ENCODE data around the gene GPR137C.

Gene GPR137C

DNA sequence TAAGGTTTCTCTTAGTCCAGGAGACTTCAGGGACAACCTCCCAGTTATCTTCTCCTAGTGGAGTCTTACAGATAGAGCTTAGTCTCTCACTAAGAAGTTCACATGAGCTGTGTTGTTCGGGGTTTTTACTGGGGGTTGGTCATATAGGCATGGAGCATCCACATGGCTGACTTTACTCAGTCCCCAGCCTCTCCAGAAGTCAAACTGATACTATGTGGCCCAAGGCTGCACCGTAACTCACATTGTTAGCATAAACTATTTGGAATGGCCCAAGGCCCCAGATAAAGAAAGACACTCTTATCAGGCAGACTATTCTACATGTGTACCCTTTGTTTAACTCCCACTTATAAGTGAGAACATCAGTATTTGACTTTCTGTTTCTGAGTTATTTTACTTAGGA is 23.2 kb downstream of the GPR137C start:
- no peak for DNase-seq

DNA sequence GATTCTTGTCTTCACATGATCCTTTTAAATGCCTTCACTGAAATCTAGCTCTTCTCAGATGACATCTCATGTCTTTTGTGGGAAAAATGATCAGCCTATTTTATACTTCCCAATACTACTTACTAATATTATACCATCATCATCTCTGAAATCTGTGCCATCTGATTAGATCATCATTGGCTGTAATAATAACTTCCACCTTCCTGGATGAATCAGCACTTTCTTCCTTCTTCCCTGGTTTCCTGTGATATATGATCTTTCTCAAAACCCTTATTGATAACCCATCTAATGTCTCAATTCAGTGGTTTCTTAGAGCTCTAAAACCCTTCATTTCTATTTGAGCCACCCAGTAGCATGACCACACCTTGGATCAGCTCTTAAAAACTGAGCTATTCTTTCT is 30.9 kb downstream of the GPR137C start:
- DNase-seq: no peak

DNA sequence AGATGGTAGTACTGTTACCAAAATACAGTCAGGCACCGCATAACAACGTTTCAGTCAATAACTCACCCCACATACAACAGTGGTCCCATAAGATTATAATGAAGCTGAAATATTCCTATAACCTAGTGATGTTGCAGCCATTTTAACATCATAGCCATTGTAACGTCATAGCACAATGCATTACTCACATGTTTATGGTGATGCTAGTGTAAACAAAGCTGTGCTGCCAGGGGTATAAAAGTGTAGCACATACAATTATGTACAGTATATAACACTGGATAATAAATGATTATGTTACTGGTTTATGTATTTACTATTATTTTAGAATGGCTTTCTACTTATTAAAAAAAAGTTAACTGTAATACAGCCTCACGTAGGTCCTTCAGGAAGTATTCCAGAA is 37.0 kb downstream of the GPR137C start:
- no peak for DNase-seq

DNA sequence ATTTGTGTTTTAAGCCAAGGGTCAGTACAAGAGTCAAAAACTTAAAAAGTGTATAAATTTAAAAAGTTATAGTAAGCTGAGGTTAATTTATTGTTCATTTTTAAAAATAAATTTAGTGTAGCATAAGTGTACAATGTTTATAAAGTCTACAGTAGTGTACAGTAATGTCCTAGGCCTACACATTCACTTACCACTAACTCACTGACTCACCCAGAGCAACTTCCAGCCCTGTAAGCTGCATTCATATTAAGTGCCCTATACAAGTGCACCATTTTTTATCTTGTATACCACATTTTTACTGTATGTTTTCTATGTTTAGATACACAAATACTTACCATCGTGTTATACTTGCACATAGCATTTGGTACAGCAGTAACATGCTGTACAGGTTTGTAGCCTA is 37.7 kb downstream of the GPR137C start:
- DNase-seq: no peak

DNA sequence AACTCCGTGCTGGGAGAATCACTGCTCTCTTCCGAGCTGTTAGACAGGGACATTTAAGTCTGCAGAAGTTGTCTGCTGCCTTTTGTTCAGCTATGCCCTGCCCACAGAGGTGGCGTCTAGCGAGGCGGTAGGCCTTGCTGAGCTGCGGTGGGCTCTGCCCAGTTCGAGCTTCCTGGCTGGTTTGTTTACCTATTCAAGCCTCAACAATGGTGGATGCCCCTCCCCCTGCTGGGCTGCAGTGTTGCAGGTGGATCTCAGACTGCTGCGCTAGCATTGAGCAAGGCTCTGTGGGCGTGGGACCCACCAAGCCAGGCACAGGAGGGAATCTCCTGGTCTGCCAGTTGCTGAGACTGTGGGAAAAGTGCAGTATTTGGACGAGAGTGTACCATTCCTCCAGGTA is 43.7 kb downstream of the GPR137C start:
- no peak for DNase-seq

DNA sequence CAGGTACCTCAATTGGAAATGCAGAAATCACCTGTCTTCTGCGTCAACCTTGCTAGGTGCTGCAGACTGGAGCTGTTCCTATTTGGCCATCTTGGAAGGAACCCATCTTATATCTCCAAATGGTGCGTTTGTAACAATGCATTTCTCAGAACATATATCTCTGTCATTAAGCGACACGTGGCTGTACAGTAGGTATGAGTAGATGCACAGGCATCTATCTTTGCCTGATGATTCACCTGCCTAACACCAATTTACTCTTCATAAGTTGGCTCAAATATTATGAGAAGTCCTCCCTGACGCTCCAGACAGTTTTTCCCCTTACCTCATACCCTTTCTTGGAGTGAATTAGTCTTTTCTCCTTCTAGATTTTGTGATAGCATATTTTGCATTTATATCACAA is 44.2 kb downstream of the GPR137C start:
- no peak for DNase-seq

DNA sequence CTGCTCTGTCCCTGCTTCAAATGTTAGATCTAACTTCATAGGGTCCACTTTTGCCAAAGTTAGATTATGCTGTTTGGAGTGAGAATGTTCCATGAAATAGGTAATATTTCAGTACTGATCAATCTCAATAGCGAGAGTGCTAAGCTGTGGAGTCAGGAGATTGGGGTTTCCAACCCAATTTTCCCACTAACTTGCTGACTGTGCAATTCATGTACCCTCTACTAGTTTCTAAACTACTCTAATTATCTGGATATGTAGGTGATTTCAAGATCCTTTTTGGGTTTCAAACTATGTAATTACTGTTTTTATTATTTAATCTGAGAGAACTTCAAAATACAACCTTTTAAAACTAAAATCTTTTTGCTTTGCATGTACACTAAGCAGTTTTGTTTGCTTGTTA is 45.9 kb downstream of the GPR137C start:
- DNase-seq: no peak

DNA sequence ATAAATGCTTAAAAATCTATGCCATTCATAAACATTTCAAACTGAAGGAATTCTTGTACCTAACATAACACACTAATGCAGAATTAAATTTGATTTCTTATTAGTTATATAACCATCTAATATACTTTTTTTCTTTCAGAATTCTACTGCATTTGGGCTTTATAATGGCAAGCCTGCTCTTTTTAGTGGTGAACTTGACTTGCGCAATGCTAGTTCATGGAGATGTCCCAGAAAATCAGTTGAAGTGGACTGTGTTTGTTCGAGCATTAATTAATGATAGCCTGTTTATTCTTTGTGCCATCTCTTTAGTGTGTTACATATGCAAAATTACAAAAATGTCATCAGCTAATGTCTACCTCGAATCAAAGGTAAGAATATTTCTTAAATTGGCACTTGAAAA is 47.3 kb downstream of the GPR137C start:
- no peak for DNase-seq

DNA sequence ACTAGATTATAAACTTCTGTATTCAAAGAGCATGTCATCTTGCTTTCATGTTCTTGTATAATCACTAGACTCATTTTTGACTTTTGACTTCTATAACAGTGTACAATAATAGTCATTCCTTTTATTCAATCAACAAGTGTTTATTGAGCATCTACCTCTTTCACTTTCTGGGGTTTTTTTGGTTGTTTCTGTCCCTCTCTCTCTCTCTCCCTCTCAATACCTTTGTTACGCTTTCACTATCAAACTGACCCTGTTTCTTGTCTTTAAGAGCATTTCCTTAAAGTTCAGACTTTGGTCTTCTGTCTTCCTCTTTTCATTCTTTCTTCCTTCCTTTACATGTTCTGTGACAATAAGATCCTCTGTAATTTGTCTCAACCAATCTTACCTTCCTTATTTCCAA is 49.5 kb downstream of the GPR137C start:
- peak; percentile 9 for DNase-seq

DNA sequence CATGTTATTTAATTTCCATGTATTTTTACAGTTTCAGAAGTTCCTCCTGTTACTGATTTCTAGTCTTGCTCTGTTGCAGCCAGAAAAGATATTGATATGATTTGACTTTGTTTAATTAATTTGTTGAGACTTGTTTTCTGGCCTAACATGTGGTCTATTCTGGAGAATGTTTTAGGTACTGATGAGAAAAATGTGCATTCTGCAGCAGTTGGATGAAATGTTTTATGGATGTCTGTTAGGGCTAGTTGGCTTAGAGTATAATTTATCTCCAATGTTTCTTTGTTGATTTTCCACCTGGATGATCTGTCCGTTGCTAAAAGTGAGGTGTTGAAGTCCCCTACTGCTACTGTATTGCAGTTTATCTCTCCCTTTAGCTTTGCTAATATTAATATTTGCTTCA is 54.4 kb downstream of the GPR137C start:
- DNase-seq: no peak

DNA sequence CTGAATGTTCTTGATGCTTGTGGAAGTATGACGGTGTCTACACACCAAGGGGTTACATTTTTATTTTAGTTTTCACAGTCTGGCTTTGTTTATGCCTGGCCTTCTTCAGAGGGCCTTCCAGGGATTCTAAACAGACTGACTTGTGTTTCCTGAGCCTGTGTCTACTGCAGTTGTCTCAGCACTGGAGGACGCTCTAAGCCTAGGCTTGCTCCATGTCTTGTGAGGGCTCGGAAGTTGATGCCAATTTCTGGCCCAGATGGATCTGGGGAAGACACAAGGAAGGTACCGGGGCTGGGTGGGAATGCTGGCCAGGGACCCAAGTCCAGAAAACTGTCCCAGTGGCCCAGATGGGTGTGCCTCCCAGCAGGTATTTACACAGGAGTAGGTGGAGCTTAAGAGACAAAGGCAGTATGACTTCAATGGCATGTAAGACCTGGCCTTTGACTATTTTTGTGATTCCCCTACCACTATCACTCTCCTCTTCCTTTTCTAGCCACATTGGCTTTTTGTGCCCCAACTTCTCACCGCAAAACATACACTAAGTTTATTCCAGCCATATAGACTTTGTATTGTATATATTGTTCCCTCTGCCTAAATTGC is 56.9 kb downstream of the GPR137C start:
- no peak for DNase-seq

DNA sequence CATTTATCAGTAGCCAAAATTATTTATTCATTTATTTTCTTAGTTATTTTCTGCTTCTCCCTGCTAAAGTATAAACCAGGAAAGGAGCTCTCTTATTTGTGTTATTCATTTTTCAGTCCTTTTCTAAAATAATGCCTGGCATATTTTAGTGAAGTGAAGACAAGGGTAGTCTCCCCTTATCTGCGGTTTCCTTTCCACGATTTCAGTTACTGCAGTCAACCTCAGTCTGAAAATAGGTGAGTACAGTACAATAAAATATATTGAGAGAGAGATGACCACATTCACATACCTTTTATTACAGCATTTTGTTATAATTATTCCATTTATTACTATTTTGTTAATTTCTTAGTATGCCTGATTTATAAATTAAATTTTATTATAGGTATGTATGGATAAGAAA is 57.6 kb downstream of the GPR137C start:
- DNase-seq: no peak

DNA sequence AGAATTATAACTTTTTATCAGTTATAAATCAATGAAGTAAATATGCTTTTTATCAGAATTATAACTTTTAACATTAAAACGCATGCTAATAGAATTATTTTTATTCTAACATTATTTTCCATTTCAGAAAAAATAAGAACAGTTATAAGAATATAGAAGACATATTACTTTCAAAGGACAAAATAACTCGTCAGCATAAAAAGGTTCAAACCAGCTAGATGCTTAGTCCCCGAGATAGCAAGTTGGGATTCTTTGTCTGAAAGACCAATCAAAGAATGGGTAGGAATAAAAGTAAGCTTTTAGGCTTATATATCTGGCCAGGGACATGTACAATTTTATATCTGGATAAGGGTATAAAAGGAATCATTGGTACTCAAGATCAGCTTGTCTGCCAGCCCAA is 66.0 kb downstream of the GPR137C start:
- no peak for DNase-seq

DNA sequence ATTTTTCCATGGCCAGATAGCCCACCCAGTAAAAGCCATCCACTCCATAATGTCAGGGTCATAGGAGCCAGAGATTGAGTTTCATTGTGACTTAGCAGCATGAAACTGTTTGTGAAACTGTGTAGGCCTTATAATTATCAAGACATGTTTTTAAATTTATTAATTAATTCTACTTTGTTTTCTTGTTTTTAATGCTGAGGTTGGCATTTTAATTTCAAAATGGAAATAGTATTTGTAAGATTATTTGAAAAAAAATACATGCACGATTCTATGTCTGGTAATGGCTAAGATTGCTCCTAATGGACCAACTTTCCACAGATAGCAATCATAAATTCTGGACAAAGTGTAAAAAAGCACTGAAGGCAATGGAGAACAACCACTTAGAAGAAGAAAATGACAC is 67.1 kb downstream of the GPR137C start:
- DNase-seq: no peak

DNA sequence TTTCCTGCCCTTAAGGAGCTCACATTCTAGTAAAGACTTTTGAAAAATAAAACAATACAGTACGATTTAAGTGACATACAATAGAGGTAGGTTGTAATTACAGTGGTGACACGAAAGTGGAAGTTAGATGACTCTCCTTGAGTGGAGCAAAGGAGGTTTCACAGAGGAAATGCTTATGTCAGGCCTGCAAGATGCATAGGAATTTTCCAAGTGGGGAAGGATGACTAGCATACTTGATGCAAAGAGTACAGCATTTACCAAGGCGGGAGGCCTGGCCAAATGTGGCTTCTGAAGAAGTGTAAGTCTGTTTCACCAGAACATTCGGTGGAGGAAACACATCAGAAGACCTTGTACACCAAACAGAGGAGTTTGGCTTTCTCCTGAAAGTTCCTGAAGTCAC is 87.5 kb downstream of the GPR137C start:
- DNase-seq: no peak

DNA sequence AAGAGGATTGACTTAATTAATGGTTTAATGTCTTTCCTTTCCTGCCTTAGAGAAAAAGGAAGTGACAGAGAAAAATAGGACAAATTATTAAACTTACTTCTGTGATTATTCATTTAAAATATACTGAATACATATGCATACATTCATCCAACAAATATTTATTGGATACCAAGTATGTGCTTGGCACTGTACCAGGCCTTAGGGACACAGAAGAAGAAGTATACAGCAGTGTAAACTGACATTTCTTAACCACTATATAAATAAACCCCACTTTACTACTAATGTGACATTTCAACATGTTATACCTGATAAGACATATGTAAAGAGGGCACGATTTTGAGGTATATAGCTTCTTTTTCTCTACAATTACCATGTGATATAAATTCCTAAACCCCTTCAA is 89.1 kb downstream of the GPR137C start:
- no peak for DNase-seq

DNA sequence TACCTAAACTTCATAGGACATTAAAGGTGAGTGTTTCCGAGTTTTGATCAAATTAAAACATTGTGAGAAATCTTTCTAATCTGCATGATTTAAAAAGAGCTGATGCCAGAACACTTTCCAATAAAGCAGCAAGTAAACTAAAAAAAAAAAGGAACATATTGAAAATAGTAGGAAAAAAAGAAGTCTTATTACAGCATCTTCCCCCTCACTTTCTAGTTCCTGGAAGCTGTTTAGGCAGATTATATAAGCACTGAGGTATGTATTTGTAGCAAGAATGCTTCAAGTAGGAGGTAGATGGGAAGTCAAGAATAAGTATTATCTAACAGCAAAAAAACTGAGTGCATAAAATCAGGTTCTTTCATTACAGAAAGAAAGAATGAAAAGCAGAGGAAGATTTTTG is 96.9 kb downstream of the GPR137C start:
- DNase-seq: no peak

DNA sequence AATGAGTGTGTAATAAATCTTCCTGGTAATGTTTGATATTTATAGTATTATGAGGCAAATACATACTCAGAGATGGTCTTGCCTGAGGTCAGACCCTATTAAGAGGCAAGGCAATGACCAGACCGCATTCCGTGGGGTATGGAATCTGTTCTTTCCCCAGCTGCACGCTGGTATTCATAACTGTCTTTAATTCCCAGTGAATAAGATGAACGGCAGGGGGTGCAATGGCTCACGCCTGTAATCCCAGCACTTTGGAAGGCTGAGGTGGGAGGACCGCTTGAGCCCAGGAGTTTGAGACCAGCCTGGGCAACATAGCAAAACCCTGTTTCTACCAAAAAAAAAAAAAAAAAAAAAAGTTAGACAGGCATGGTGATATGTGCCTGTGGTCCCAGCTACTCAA is 98.1 kb downstream of the GPR137C start:
- DNase-seq: no peak

DNA sequence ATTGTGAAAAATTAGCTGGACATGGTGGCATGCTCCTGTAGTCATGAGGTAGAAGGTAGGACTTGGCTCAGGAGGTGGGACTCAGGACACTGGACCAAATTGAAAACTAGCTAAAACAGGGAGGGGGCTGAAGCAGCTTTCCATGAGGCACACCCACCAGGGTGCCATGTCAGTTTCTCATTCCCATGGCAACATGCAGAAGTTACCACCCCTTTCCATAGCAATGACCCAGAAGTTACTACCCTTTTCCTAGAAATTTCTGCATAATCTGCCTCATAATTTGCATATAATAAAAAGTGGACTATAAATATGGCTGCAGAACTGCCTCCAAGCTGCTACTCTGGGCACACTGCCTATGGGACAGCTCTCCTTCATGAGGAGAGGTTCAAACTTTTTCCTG is 104.3 kb downstream of the GPR137C start:
- DNase-seq: no peak

DNA sequence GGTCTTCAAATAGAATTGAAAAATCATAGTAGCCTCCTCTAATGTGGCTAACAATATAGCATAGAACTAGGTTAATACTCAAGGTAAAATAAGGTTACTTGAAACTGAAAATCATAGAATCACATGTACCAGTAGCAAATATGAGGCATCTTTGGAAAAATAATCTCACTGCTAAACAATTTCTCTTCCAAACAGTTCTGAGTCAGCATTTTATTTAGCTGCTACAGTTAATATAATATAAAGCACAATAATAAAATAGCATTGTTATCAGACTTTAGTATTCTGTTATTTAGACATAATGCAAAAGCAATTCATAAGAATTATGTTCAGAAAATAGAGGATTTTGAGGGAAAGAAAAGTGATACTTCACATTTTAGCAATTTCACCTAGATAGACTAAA is 107.7 kb downstream of the GPR137C start:
- no peak for DNase-seq

DNA sequence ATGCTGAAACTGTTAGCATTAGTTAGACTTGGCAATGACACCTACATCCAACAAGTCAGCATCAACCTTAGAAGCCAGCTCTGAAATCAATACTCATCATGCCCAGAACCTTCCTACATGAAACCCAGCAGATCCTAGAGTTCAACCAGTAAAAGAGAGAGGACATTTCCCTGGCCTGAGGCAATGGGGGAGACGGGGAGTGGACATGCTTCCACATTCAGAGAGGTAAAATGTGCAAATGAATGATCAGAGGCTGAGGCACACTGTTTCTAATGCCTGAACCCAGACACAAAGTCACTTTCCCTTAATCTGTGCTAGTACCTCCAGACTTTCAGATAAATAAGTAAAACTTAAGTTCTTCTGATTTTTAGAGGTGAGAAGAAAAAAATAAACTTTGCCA is 108.2 kb downstream of the GPR137C start:
- no peak for DNase-seq

DNA sequence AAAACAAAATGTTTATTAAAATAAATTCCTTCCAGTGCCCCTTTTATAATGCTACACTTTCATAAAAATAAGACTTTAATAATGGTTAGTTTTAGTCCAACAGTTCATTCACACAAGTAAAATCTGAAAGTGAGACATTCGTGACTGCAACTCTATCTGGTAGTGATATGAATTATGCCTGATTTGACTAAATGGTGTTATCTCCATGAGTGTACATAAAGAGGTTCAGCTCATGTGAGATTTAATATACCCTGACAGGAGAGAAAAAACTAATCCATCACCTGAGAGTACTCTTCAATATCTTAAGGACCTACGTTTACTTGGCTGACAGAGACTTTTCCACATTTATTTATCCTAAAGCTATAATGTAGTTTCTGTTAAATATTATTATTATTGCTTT is 108.7 kb downstream of the GPR137C start:
- DNase-seq: no peak

DNA sequence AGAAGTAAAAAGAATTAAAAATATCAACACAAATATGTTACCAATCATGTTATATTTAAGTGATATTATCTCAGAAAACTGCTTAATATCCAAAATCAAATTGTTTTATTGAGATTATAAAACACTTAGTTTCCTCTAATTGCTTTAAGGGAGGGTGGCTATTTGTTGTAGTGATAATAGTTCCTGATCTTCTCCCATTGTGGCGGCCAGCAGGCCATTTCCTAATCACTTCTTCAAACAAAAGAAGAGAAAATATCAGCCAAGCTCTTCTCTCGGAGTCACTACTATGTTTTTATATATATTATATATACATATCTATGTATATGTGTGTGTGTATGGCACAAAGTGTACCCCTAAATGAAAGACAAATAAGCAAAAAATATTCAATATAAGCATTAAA is 111.2 kb downstream of the GPR137C start:
- DNase-seq: no peak

DNA sequence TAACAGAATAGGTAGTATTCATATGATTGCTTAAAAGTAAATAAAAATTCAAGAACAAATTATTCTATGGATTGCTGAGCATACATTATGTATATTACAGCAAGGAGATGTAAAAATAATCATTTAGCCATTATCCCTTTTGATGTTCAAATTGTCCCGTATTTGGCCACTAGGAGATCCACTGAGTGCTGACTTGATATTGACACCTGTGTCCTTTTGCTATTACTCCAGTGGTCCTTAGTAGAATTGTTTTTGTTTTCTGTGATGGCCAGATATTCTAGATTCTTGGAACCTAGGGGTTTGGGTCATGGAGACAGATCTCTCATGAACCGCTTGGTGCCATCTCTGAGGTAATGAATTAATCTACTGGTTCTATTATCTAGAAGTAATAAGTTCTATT is 126.0 kb downstream of the GPR137C start:
- no peak for DNase-seq

DNA sequence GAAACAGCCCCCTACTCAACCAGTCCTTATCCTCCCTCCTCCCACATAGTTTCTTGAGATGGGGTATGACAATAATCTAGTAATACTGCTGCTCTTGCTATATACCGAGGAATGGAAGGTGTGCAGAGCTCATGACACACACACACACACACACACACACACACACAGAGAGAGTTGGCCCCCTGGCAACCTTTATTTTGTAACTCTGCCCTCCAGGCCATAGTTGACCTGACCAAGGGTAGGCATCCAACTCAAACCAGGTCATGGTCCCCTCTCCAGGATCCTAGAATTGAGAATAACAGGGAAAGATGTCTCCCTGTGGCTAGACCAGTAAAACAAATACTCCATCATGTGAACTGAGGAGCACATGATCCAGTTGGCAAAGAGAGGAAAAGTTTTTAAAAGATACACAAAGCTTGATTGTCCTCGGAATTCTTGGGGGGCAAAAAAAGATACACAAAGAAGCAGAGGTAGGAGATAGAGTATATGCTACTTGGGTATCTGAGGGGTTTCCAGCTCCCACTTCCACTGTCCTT is 131.4 kb downstream of the GPR137C start:
- DNase-seq: no peak

DNA sequence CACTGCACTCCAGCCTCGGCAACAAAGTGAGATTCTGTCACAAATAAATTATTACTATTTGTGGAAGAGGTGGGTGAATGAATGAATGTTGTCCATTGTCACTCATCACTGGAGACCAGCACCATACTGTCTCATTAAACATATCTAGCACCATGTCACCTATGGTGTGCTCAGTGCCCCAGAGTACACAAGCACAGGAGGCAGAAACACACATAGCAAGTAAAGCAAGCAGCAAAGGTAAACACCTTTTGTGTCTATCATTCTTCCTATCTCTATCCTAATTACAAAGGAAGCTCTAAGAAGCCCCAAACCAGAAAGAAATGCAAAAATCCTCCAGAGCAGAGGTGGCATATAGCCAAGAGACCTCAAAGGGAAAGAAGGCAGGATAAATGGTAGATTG is 133.5 kb downstream of the GPR137C start:
- DNase-seq: no peak

All from MV-4-11 (cell line).